GM23248 (cell line): ENCODE measurements around the gene ATP2B2.

Experiments
- EZH2 ChIP-seq: fragments of 200-600 bp; sonication (generic); IDR thresholded peaks from 2 replicates; pipeline ENCODE4 v1.6.1; 2018; ENCODE audit warnings: antibody characterized with exemption, mild to moderate bottlenecking; ENCODE audit not compliant: insufficient read depth, poor library complexity, severe bottlenecking
- EZH2phosphoT487 ChIP-seq: fragments of 200-600 bp; sonication (generic); IDR thresholded peaks from 2 replicates; pipeline ENCODE4 v1.6.1; 2018; ENCODE audit warnings: antibody characterized with exemption, moderate library complexity, mild to moderate bottlenecking, low read depth; ENCODE audit not compliant: insufficient read depth

GRCh38 chr3:10370429-10370828 is 135.0 kb downstream of the ATP2B2 start:
- TF ChIP-seq EZH2: no peak
- no peak for TF ChIP-seq EZH2phosphoT487
